PC-9 (cell line): ENCODE data around the gene SETBP1.

Experiments
- EZH2 ChIP-seq: fragments of 200-600 bp; sonication (generic); IDR thresholded peaks from 2 replicates; pipeline ENCODE4 v1.8.0; 2017; ENCODE audit warnings: antibody characterized with exemption, low read depth
- TF ChIP-seq, protein P1 (sequence below): fragments of 200-600 bp; sonication (generic); conservative IDR thresholded peaks from 2 replicates; pipeline ENCODE4 v1.6.1; 2017; ENCODE audit warnings: mixed run types, antibody characterized with exemption, mild to moderate bottlenecking, moderate library complexity

DNA sequence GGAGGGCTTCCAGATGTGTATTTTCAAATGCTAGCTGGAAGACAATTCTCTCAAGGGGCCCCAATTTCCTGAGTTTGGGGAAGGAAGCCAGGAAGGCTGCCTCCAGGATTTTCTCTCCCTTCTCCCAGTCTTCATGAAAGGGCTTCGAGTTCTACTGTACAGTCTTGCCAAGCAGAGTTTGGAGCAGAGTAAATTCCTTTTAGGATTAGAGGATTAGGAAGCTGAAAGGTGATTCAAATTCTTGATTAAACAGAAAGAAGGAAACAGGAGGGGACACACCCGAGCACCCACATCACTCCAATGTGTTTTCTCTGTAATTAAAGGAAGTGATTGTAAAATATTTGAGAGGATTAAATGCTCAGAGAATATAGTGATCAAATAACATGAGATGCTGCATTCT lies 217.8 kb downstream of the SETBP1 start:
- no peak for TF ChIP-seq EZH2
- TF ChIP-seq, protein P1, sequence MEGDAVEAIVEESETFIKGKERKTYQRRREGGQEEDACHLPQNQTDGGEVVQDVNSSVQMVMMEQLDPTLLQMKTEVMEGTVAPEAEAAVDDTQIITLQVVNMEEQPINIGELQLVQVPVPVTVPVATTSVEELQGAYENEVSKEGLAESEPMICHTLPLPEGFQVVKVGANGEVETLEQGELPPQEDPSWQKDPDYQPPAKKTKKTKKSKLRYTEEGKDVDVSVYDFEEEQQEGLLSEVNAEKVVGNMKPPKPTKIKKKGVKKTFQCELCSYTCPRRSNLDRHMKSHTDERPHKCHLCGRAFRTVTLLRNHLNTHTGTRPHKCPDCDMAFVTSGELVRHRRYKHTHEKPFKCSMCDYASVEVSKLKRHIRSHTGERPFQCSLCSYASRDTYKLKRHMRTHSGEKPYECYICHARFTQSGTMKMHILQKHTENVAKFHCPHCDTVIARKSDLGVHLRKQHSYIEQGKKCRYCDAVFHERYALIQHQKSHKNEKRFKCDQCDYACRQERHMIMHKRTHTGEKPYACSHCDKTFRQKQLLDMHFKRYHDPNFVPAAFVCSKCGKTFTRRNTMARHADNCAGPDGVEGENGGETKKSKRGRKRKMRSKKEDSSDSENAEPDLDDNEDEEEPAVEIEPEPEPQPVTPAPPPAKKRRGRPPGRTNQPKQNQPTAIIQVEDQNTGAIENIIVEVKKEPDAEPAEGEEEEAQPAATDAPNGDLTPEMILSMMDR, result no peak
